Right lobe of liver (tissue), 6 donors: ENCODE measurements around the gene LRRC40. TPM values are rescaled to one million over a fixed set of nuclear protein-coding genes. Genes with fewer than 3 reads are reported as not detected.

Experiments
- ATAC-seq, 4 donors: fragments of 200-7000 bp; cut with Tn5 transposase; one replicate each; pipeline ENCODE4 v1.9.1; 2020; ENCODE audit warnings: mild to moderate bottlenecking in 4 of 4, moderate library complexity in 4 of 4
- DNase-seq, 3 donors: peaks; one replicate each; pipeline ENCODE4 v3.0.0-alpha.2; 2020
- H3K27ac ChIP-seq, 3 donors: fragments of 200-600 bp; one replicate each; pipeline ENCODE4 v1.8.0; 2022
- H3K27me3 ChIP-seq, 2 donors: fragments of 200-600 bp; one replicate each; pipeline ENCODE4 v1.8.0; 2022
- H3K36me3 ChIP-seq, 4 donors: fragments of 200-600 bp; sonication (generic) in 1 of 4; one replicate each; pipeline versions ENCODE4 v1.5.1 to v1.8.0; 2017 to 2022; ENCODE audit warnings: control low read depth in 1 of 4
- H3K4me1 ChIP-seq, 4 donors: fragments of 200-600 bp; sonication (generic) in 1 of 4; one replicate each; pipeline versions ENCODE4 v1.5.1 to v1.8.0; 2017 to 2022; ENCODE audit warnings: control low read depth in 1 of 4
- H3K4me3 ChIP-seq, 3 donors: fragments of 200-600 bp; one replicate each; pipeline ENCODE4 v1.8.0; 2022
- H3K9me3 ChIP-seq, 4 donors: fragments of 200-600 bp; sonication (generic) in 1 of 4; one replicate each; pipeline versions ENCODE4 v1.5.1 to v1.8.0; 2017 to 2022; ENCODE audit warnings: control low read depth in 1 of 4
- CTCF ChIP-seq, 4 donors: fragments of 200-600 bp in 3 of 4; fragments of 450-650 bp in 1 of 4; IDR thresholded peaks; one replicate each; pipeline versions ENCODE4 v1.5.1 to v1.8.0; 2016 to 2022; ENCODE audit warnings: antibody characterized with exemption in 4 of 4, mild to moderate bottlenecking in 2 of 4
- POLR2A ChIP-seq: fragments of 450-650 bp; IDR thresholded peaks from one replicate; pipeline ENCODE4 v1.6.1; 2017; ENCODE audit warnings: antibody characterized with exemption, mild to moderate bottlenecking
- WGBS: methylation state at CpG from one replicate; pipeline ENCODE4 v1.1.6; 2018; ENCODE audit warnings: low coverage, low lambda C conversion rate; ENCODE audit not compliant: insufficient coverage; ENCODE audit errors: missing lambda C conversion rate; 5-methylcytosine and 5-hydroxymethylcytosine counted together
- intact Hi-C, 2 donors: fragments of 100-400 bp; cut with DNase I; formaldehyde crosslinking; loops; one replicate each; pipeline versions ENCODE4 v1.11.2 to v1.14.1; 2022
- total RNA-seq, 6 experiments: library from RNA; depleted of rRNA in 2 of 6; stranded (reverse); fragments of >200 nt in 2 of 6; fragmentation: NEBNext Ultra II Directional in 3 of 6; extraction: Animal tissue kit (Norgen Biotek cat#: 25700) in 3 of 6; gene quantifications; one replicate each; pipeline versions ENCODE4 v1.1.0 to v1.2.4, GENCODE V29; 2016 to 2023
- donor health status: DM: no; HTN: yes; CAD: no.
- donor health status: DM: no; HTN: no; CAD: no.
- donor health status: DM: no; HTN: no; CAD: no.
- donor health status: DM: no; HTN: yes; CAD: no.
- donor health status: DM: no; HTN: yes; CAD: no.

LRRC40 gene
- total RNA-seq, 6 experiments from 2014 or later = 8.9 to 15.3 (median 9.9) TPM

GRCh38 chr1:70134148-70134547 lies 71.2 kb downstream of the LRRC40 start:
- no peak for TF ChIP-seq POLR2A
- TF ChIP-seq CTCF (IDR thresholded peaks at IDR 0.05) = no peak
- 51% methylated on average over 3 of the region's 3 CpGs for WGBS
- no peaks in the 10 kb centered on the region for H3K27me3 ChIP-seq
- H3K36me3 ChIP-seq = no peaks in the 10 kb centered on the region
- ATAC-seq (no peak), DNase-seq (no peak)
- no peak overlapping the region for H3K4me3 ChIP-seq
- no peaks in the 10 kb centered on the region for H3K9me3 ChIP-seq
- no peak overlapping the region for H3K27ac ChIP-seq
- intact Hi-C loops = loop anchor here in 1 of 2 donors (10.0 kb wide), 1 partner anchor 371 kb away; no protein-coding TSS in a partner anchor
- peaks cover 0 to 9% (median 0%) of the 10 kb centered on the region in 4 donors for H3K4me1 ChIP-seq

GRCh38 chr1:70117046-70117445 lies 88.3 kb downstream of the LRRC40 start:
- H3K4me1 ChIP-seq = no peaks in the 10 kb centered on the region
- H3K4me3 ChIP-seq = no peak overlapping the region
- no peak overlapping the region for H3K27ac ChIP-seq
- no peaks in the 10 kb centered on the region for H3K9me3 ChIP-seq
- DNase-seq (no peak), ATAC-seq (no peak)
- intact Hi-C loops = no loop called here
- H3K36me3 ChIP-seq = peaks cover 0 to 2% (median 0%) of the 10 kb centered on the region in 4 donors
- TF ChIP-seq CTCF (IDR thresholded peaks at IDR 0.05) (no peak), POLR2A (no peak)
- H3K27me3 ChIP-seq = no peaks in the 10 kb centered on the region

- WGBS = 55% methylated on average over 3 of the region's 3 CpGs
- intact Hi-C loops = no loop called here
- Histone ChIP-seq H3K4me1 (no peaks in the 10 kb centered on the region), H3K4me3 (no peak overlapping the region), H3K36me3 (peaks cover 0 to under 1% (median 0%) of the 10 kb centered on the region in 4 donors), H3K27ac (no peak overlapping the region), H3K9me3 (no peaks in the 10 kb centered on the region), H3K27me3 (no peaks in the 10 kb centered on the region)
- no peak for ATAC-seq
- TF ChIP-seq CTCF (IDR thresholded peaks at IDR 0.05) = no peak
- TF ChIP-seq POLR2A = no peak
- DNase-seq = no peak
Measured at GRCh38 chr1:70115315-70115714, 90.1 kb downstream of the LRRC40 start.

- Histone ChIP-seq H3K27me3 (no peaks in the 10 kb centered on the region), H3K4me1 (no peaks in the 10 kb centered on the region), H3K4me3 (no peak overlapping the region), H3K36me3 (no peaks in the 10 kb centered on the region), H3K9me3 (no peaks in the 10 kb centered on the region), H3K27ac (no peak overlapping the region)
- intact Hi-C loops = no loop called here
- ATAC-seq (no peak), DNase-seq (no peak)
- 66% methylated on average over 5 of the region's 5 CpGs for WGBS
- no peak for TF ChIP-seq CTCF (IDR thresholded peaks at IDR 0.05)
- no peak for TF ChIP-seq POLR2A
Measured at GRCh38 chr1:70112838-70113237, 92.5 kb downstream of the LRRC40 start.

GRCh38 chr1:70109241-70109640 lies 96.1 kb downstream of the LRRC40 start:
- H3K27me3 ChIP-seq = no peaks in the 10 kb centered on the region
- 75% methylated on average over 5 of the region's 5 CpGs for WGBS
- no peaks in the 10 kb centered on the region for H3K9me3 ChIP-seq
- H3K4me3 ChIP-seq = no peak overlapping the region
- intact Hi-C loops = no loop called here
- H3K27ac ChIP-seq = no peak overlapping the region
- H3K4me1 ChIP-seq = no peaks in the 10 kb centered on the region
- TF ChIP-seq POLR2A (no peak), CTCF (IDR thresholded peaks at IDR 0.05) (no peak)
- no peak for DNase-seq
- ATAC-seq = no peak
- H3K36me3 ChIP-seq = no peaks in the 10 kb centered on the region
